Left lung (tissue), 10 donors: ENCODE data around the gene FYN. TPM values are rescaled to one million over a fixed set of nuclear protein-coding genes. Genes with fewer than 3 reads are reported as not detected.
"Not testable (repeated sequence)": the region's sequence is repeated elsewhere in the genome, so short reads cannot be mapped to it uniquely, and the experiment has no call there.

Experiments used
- ATAC-seq: fragments of 200-7000 bp; cut with Tn5 transposase; one replicate; pipeline ENCODE4 v1.9.1; 2020; ENCODE audit warnings: moderate library complexity
- DNase-seq, 4 donors: peaks; one replicate each; pipeline ENCODE4 v3.0.0-alpha.2; 2013 to 2020
- H3K27ac ChIP-seq, 2 donors: fragments of 200-600 bp; sonication (generic) in 1 of 2; one replicate each; pipeline versions ENCODE4 v1.5.0 to v1.8.0; 2020 to 2021
- H3K27me3 ChIP-seq, 2 donors: fragments of 200-600 bp; sonication (generic) in 1 of 2; one replicate each; pipeline versions ENCODE4 v1.5.0 to v1.8.0; 2020 to 2021
- H3K36me3 ChIP-seq, 2 donors: fragments of 200-600 bp; sonication (generic) in 1 of 2; one replicate each; pipeline versions ENCODE4 v1.5.0 to v1.8.0; 2020 to 2021
- H3K4me1 ChIP-seq, 2 donors: fragments of 200-600 bp; one replicate each; pipeline ENCODE4 v1.8.0; 2021
- H3K4me3 ChIP-seq, 2 donors: fragments of 200-600 bp; sonication (generic) in 1 of 2; one replicate each; pipeline versions ENCODE4 v1.5.0 to v1.8.0; 2020 to 2021; ENCODE audit warnings: mild to moderate bottlenecking in 1 of 2
- H3K9me3 ChIP-seq, 2 donors: fragments of 200-600 bp; sonication (generic) in 1 of 2; one replicate each; pipeline versions ENCODE4 v1.5.0 to v1.8.0; 2020 to 2021
- CTCF ChIP-seq, 2 donors: fragments of 200-600 bp; sonication (generic) in 1 of 2; IDR thresholded peaks; one replicate each; pipeline versions ENCODE4 v1.5.0 to v1.8.0; 2021; ENCODE audit warnings: antibody characterized with exemption in 2 of 2
- intact Hi-C, 2 donors: fragments of 100-400 bp; cut with DNase I; formaldehyde crosslinking; loops; one replicate each; pipeline versions ENCODE4 v1.11.2 to v1.14.2; 2022
- polyA plus RNA-seq, 6 donors: library from polyadenylated mRNA; unstranded; fragments of 120-200 nt; gene quantifications; one replicate each; pipeline ENCODE4 v1.2.1, GENCODE V29; 2013; ENCODE audit not compliant: insufficient read length in 6 of 6
- total RNA-seq, 2 donors: library from RNA; stranded (reverse); fragmentation: NEBNext Ultra II Directional; extraction: Animal tissue kit (Norgen Biotek cat#: 25700); gene quantifications; one replicate each; pipeline ENCODE4 v1.2.1, GENCODE V29; 2021
- donor health status: DM: no; HTN: yes; CAD: no.
- donor health status: DM: no; HTN: no; CAD: no.

The FYN gene
- total and polyA plus RNA-seq, 8 donors, result 58.8 to 165 (median 144) TPM

- ATAC-seq (no peak), DNase-seq (no peak)
- Histone ChIP-seq H3K27me3 (no peaks in the 10 kb centered on the region), H3K36me3 (peaks cover 0 to 24% of the 10 kb centered on the region in 2 donors), H3K9me3 (no peaks in the 10 kb centered on the region), H3K27ac (peak overlapping the region in 1 of 2 donors; percentile 63), H3K4me1 (peaks cover 6 to 19% of the 10 kb centered on the region in 2 donors), H3K4me3 (no peak overlapping the region)
- intact Hi-C loops, result no loop called here
- TF ChIP-seq CTCF (IDR thresholded peaks at IDR 0.05), result no peak
Measured at GRCh38 chr6:111685058-111685457, 188.2 kb downstream of the FYN start.

GRCh38 chr6:111683749-111684267 is 189.4 kb downstream of the FYN start:
- intact Hi-C loops, result no loop called here
- Histone ChIP-seq H3K27ac (peak overlapping the region; percentile 65 to 74), H3K4me1 (peaks cover 6 to 19% of the 10 kb centered on the region in 2 donors), H3K4me3 (no peak overlapping the region), H3K9me3 (no peaks in the 10 kb centered on the region), H3K27me3 (no peaks in the 10 kb centered on the region), H3K36me3 (peaks cover 0 to 14% of the 10 kb centered on the region in 2 donors)
- DNase-seq, result peak in 1 of 4 donors; percentile 73
- ATAC-seq, result peak; percentile 41
- TF ChIP-seq CTCF (IDR thresholded peaks at IDR 0.05), result no peak

GRCh38 chr6:111683157-111683556 is 190.1 kb downstream of the FYN start:
- H3K9me3 ChIP-seq, result no peaks in the 10 kb centered on the region
- no peak for TF ChIP-seq CTCF (IDR thresholded peaks at IDR 0.05)
- H3K27ac ChIP-seq, result peak overlapping the region; percentile 65 to 74
- ATAC-seq (peak; percentile 14), DNase-seq (no peak)
- intact Hi-C loops, result no loop called here
- no peak overlapping the region for H3K4me3 ChIP-seq
- peaks cover 0 to 14% of the 10 kb centered on the region in 2 donors for H3K36me3 ChIP-seq
- H3K4me1 ChIP-seq, result peaks cover 6 to 19% of the 10 kb centered on the region in 2 donors
- no peaks in the 10 kb centered on the region for H3K27me3 ChIP-seq

GRCh38 chr6:111681860-111682259 is 191.4 kb downstream of the FYN start:
- intact Hi-C loops, result no loop called here
- ATAC-seq, result no peak
- DNase-seq, result no peak
- no peak for TF ChIP-seq CTCF (IDR thresholded peaks at IDR 0.05)
- Histone ChIP-seq H3K27ac (no peak overlapping the region), H3K4me3 (no peak overlapping the region), H3K27me3 (no peaks in the 10 kb centered on the region), H3K9me3 (no peaks in the 10 kb centered on the region), H3K4me1 (peaks cover 6 to 19% of the 10 kb centered on the region in 2 donors), H3K36me3 (peaks cover 0 to 14% of the 10 kb centered on the region in 2 donors)

GRCh38 chr6:111680811-111681609 is 192.2 kb downstream of the FYN start:
- H3K4me3 ChIP-seq, H3K27ac ChIP-seq, intact Hi-C loops, H3K27me3 ChIP-seq, H3K9me3 ChIP-seq, DNase-seq, ATAC-seq: not testable (repeated sequence)
- H3K4me1 ChIP-seq, result peaks cover 6 to 17% of the 10 kb centered on the region in 2 donors
- peaks cover 0 to 14% of the 10 kb centered on the region in 2 donors for H3K36me3 ChIP-seq
